Measurements from ENCODE around the gene CSRP2.

Gene CSRP2

GRCh38 chr12:76891609-76892008 is 12.8 kb upstream of the CSRP2 start:
- no peak for DNase-seq (ENCODE audit: low read depth)

GRCh38 chr12:76890151-76891143 is 11.6 kb upstream of the CSRP2 start:
- DNase-seq (ENCODE audit: low read depth) = no peak

- DNase-seq (ENCODE audit: low read depth) = no peak
Measured at GRCh38 chr12:76888775-76889174, 10.0 kb upstream of the CSRP2 start.

- DNase-seq (ENCODE audit: low read depth) = peak; percentile 79
Measured at GRCh38 chr12:76883811-76884210, 5.0 kb upstream of the CSRP2 start.

- peak; percentile 91 for DNase-seq (ENCODE audit: low read depth)
Measured at GRCh38 chr12:76883151-76883550, 4.3 kb upstream of the CSRP2 start.

- no peak for DNase-seq (ENCODE audit: low read depth)
Measured at GRCh38 chr12:76882367-76882766, 3.5 kb upstream of the CSRP2 start.

- DNase-seq (ENCODE audit: low read depth) = no peak
Measured at GRCh38 chr12:76881142-76881541, 2.3 kb upstream of the CSRP2 start.

- no peak for DNase-seq (ENCODE audit: low read depth)
Measured at GRCh38 chr12:76880519-76881023, 1.8 kb upstream of the CSRP2 start.

- peak; percentile 52 for DNase-seq (ENCODE audit: low read depth)
Measured at GRCh38 chr12:76879710-76880518, 1.1 kb upstream of the CSRP2 start.

GRCh38 chr12:76878099-76878898 is 520 bp downstream of the CSRP2 start:
- DNase-seq (ENCODE audit: low read depth) = peak; percentile 41

GRCh38 chr12:76876696-76877229 is 2.1 kb downstream of the CSRP2 start:
- no peak for DNase-seq (ENCODE audit: low read depth)

GRCh38 chr12:76874491-76875190 is 4.2 kb downstream of the CSRP2 start:
- DNase-seq (ENCODE audit: low read depth) = no peak

GRCh38 chr12:76874027-76874426 is 4.8 kb downstream of the CSRP2 start:
- DNase-seq (ENCODE audit: low read depth) = no peak

GRCh38 chr12:76872415-76872814 is 6.4 kb downstream of the CSRP2 start:
- no peak for DNase-seq (ENCODE audit: low read depth)

- no peak for DNase-seq (ENCODE audit: low read depth)
Measured at GRCh38 chr12:76871742-76872141, 7.1 kb downstream of the CSRP2 start.

- DNase-seq (ENCODE audit: low read depth) = no peak
Measured at GRCh38 chr12:76871082-76871481, 7.7 kb downstream of the CSRP2 start.

GRCh38 chr12:76866726-76867125 is 12.1 kb downstream of the CSRP2 start:
- DNase-seq (ENCODE audit: low read depth) = peak; percentile 49

- DNase-seq (ENCODE audit: low read depth) = peak; percentile 7
Measured at GRCh38 chr12:76866151-76866567, 12.7 kb downstream of the CSRP2 start.

GRCh38 chr12:76864791-76865400 is 13.9 kb downstream of the CSRP2 start:
- peak; percentile 20 for DNase-seq (ENCODE audit: low read depth)

- DNase-seq (ENCODE audit: low read depth) = peak; percentile 82
Measured at GRCh38 chr12:76863837-76864236, 15.0 kb downstream of the CSRP2 start.

Measured in EH (cell line).